ENCODE results near the gene GAK.

The GAK gene

GRCh38 chr4:836003-836511 is 96.1 kb downstream of the GAK start:
- H3K4me3 ChIP-seq (ENCODE audit: low read length), result no peak overlapping the region
- DNase-seq (ENCODE audit: low read depth), result no peak
- TF ChIP-seq CTCF (IDR thresholded peaks at IDR 0.05; ENCODE audit: insufficient read depth, low read depth, low read length, missing control alignments), result no peak

GRCh38 chr4:835148-836002 is 96.7 kb downstream of the GAK start:
- DNase-seq (ENCODE audit: low read depth), result no peak
- TF ChIP-seq CTCF (IDR thresholded peaks at IDR 0.05; ENCODE audit: insufficient read depth, low read depth, low read length, missing control alignments), result no peak
- H3K4me3 ChIP-seq (ENCODE audit: low read length), result no peak overlapping the region

- H3K4me3 ChIP-seq (ENCODE audit: low read length), result no peak overlapping the region
- no peak for DNase-seq (ENCODE audit: low read depth)
- TF ChIP-seq CTCF (IDR thresholded peaks at IDR 0.05; ENCODE audit: insufficient read depth, low read depth, low read length, missing control alignments), result no peak
Measured at GRCh38 chr4:834368-835147, 97.6 kb downstream of the GAK start.

- no peak for TF ChIP-seq CTCF (IDR thresholded peaks at IDR 0.05; ENCODE audit: insufficient read depth, low read depth, low read length, missing control alignments)
- no peak overlapping the region for H3K4me3 ChIP-seq (ENCODE audit: low read length)
- DNase-seq (ENCODE audit: low read depth), result no peak
Measured at GRCh38 chr4:833731-834367, 98.3 kb downstream of the GAK start.

- no peak overlapping the region for H3K4me3 ChIP-seq (ENCODE audit: low read length)
- no peak for DNase-seq (ENCODE audit: low read depth)
- TF ChIP-seq CTCF (IDR thresholded peaks at IDR 0.05; ENCODE audit: insufficient read depth, low read depth, low read length, missing control alignments), result no peak
Measured at GRCh38 chr4:833156-833555, 99.0 kb downstream of the GAK start.

- no peak for DNase-seq (ENCODE audit: low read depth)
- H3K4me3 ChIP-seq (ENCODE audit: low read length), result no peak overlapping the region
- no peak for TF ChIP-seq CTCF (IDR thresholded peaks at IDR 0.05; ENCODE audit: insufficient read depth, low read depth, low read length, missing control alignments)
Measured at GRCh38 chr4:832536-832935, 99.6 kb downstream of the GAK start.

Data from epithelial cell of esophagus (primary cell).